ENCODE measurements around the gene CLPTM1L.

The CLPTM1L gene

DNA sequence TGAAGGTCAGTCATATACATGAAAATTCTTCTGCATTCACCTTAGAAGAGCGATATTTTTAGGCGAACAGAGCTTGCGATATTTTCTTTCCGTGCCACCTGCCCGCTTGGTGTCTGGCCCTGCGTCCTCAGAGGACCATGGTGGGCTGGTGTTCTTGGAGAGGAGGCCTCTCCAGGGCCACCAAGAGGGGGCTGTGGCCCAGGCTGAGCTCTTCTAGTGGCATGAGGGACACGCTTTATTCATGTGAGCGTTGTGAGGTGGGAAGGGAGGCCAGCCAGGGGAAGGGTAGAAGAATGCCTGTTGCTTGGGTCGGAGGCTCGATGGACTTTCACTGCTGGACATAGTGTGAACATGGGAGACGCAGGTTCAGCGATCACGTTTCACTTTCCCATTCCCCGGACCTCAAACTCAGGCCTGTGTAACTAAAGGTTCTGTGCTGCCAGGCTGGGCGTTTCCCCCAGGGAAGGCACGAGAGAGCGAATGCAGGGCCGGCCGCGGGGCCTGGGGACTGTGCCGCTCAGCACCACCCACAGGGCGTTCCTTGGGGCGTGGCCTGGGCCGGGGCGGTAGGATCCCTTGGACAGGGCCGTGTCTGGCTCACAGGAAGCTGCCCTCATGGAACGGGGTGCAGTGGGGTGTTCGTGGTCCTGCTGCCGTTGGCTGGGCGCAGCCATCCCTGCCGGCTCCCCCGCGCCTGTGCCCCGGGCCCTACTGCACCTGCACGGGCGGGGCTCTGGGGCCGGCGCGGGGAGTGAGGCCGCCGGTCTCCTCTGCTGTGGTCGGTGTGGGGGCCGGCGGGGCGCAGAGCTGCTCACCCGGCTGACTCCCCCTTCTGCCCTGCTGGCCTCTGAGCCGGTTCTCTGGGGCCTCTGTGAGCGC is 40.7 kb upstream of the CLPTM1L start:
- Histone ChIP-seq H3K23ac (ENCODE audit: low read depth, low read length, poor library complexity) (peak overlapping the region; percentile 82), H3K4ac (ENCODE audit: low read length) (no peak overlapping the region), H3K4me1 (ENCODE audit: control insufficient read depth in 2 of 2, insufficient read depth in 1 of 2, low read depth in 1 of 2, low read length in 2 of 2) (peaks cover 8 to 10% of the 10 kb centered on the region in 2 donors), H3K9me3 (replicated peaks in 1 of 2; ENCODE audit: control insufficient read depth in 2 of 2, insufficient read depth in 1 of 2, low read depth in 1 of 2, low read length in 2 of 2) (peaks cover 0 to 2% of the 10 kb centered on the region in 2 donors), H2BK120ac (ENCODE audit: low read depth, low read length) (no peak overlapping the region), H2BK5ac (ENCODE audit: low read length) (no peak overlapping the region), H3K4me3 (ENCODE audit: low read length in 2 of 2) (peak overlapping the region; percentile 60 to 77), H3K4me2 (ENCODE audit: insufficient read depth, low read length, poor library complexity, severe bottlenecking) (peak overlapping the region; percentile 99), H3K27me3 (ENCODE audit: control insufficient read depth in 3 of 3, insufficient read depth in 3 of 3, low read depth in 1 of 3, low read length in 3 of 3) (peaks cover 11 to 84% (median 62%) of the 10 kb centered on the region in 3 experiments), H3K36me3 (replicated peaks in 1 of 2; ENCODE audit: control insufficient read depth in 2 of 2, insufficient read depth in 2 of 2, low read length in 2 of 2) (peaks cover 0 to 4% of the 10 kb centered on the region in 2 donors), H3K9ac (ENCODE audit: low read depth, low read length, poor library complexity) (peak overlapping the region; percentile 79), H3K14ac (ENCODE audit: low read length) (no peak overlapping the region), H4K91ac (ENCODE audit: low read depth, low read length, poor library complexity) (no peak overlapping the region), H3K27ac (replicated peaks; ENCODE audit: low read length) (no peak overlapping the region), H2BK12ac (ENCODE audit: low read length) (no peak overlapping the region), H3K79me1 (ENCODE audit: low read depth, low read length) (peaks cover 3% of the 10 kb centered on the region), H3K18ac (ENCODE audit: low read length) (peak overlapping the region; percentile 67), H2BK15ac (ENCODE audit: low read length) (peak overlapping the region; percentile 30), H2AK5ac (ENCODE audit: low read depth, low read length) (peak overlapping the region; percentile 46), H2AFZ (ENCODE audit: low read length) (peak overlapping the region; percentile 99), H4K8ac (ENCODE audit: low read depth, low read length) (no peak overlapping the region)
- WGBS, 2 donors (ENCODE audit: extremely low coverage in 2 of 2, insufficient read length in 2 of 2, insufficient replicate concordance in 1 of 2), result no CpG with 5 or more reads among the region's 48 CpGs
- peak; percentile 54 for DNase-seq (ENCODE audit: low spot score)

- peak overlapping the region; percentile 14 for H3K23ac ChIP-seq (ENCODE audit: low read depth, low read length, poor library complexity)
- peaks cover 10% of the 10 kb centered on the region in 2 donors for H3K4me1 ChIP-seq (ENCODE audit: control insufficient read depth in 2 of 2, insufficient read depth in 1 of 2, low read depth in 1 of 2, low read length in 2 of 2)
- H2BK120ac ChIP-seq (ENCODE audit: low read depth, low read length), result no peak overlapping the region
- WGBS, 2 donors (ENCODE audit: extremely low coverage in 2 of 2, insufficient read length in 2 of 2, insufficient replicate concordance in 1 of 2), result no CpG with 5 or more reads among the region's 10 CpGs
- peaks cover 3% of the 10 kb centered on the region for H3K79me1 ChIP-seq (ENCODE audit: low read depth, low read length)
- H2AFZ ChIP-seq (ENCODE audit: low read length), result no peak overlapping the region
- H2BK12ac ChIP-seq (ENCODE audit: low read length), result no peak overlapping the region
- peaks cover 11 to 81% (median 64%) of the 10 kb centered on the region in 3 experiments for H3K27me3 ChIP-seq (ENCODE audit: control insufficient read depth in 3 of 3, insufficient read depth in 3 of 3, low read depth in 1 of 3, low read length in 3 of 3)
- H3K36me3 ChIP-seq (replicated peaks in 1 of 2; ENCODE audit: control insufficient read depth in 2 of 2, insufficient read depth in 2 of 2, low read length in 2 of 2), result peaks cover 0 to 4% of the 10 kb centered on the region in 2 donors
- H3K4me2 ChIP-seq (ENCODE audit: insufficient read depth, low read length, poor library complexity, severe bottlenecking), result no peak overlapping the region
- H3K9ac ChIP-seq (ENCODE audit: low read depth, low read length, poor library complexity), result no peak overlapping the region
- H3K4ac ChIP-seq (ENCODE audit: low read length), result no peak overlapping the region
- no peak overlapping the region for H3K27ac ChIP-seq (replicated peaks; ENCODE audit: low read length)
- H3K9me3 ChIP-seq (replicated peaks in 1 of 2; ENCODE audit: control insufficient read depth in 2 of 2, insufficient read depth in 1 of 2, low read depth in 1 of 2, low read length in 2 of 2), result peaks cover 4 to 6% of the 10 kb centered on the region in 2 donors
- no peak overlapping the region for H2AK5ac ChIP-seq (ENCODE audit: low read depth, low read length)
- peak overlapping the region; percentile 75 for H3K14ac ChIP-seq (ENCODE audit: low read length)
- peak overlapping the region; percentile 11 for H3K18ac ChIP-seq (ENCODE audit: low read length)
- no peak overlapping the region for H2BK15ac ChIP-seq (ENCODE audit: low read length)
- no peak overlapping the region for H4K91ac ChIP-seq (ENCODE audit: low read depth, low read length, poor library complexity)
- no peak overlapping the region for H2BK5ac ChIP-seq (ENCODE audit: low read length)
- no peak for DNase-seq (ENCODE audit: low spot score)
- no peak overlapping the region for H3K4me3 ChIP-seq (ENCODE audit: low read length in 2 of 2)
- H4K8ac ChIP-seq (ENCODE audit: low read depth, low read length), result no peak overlapping the region
These were observed 39.6 kb upstream of the CLPTM1L start for GRCh38 chr5:1384521-1384920.

DNA sequence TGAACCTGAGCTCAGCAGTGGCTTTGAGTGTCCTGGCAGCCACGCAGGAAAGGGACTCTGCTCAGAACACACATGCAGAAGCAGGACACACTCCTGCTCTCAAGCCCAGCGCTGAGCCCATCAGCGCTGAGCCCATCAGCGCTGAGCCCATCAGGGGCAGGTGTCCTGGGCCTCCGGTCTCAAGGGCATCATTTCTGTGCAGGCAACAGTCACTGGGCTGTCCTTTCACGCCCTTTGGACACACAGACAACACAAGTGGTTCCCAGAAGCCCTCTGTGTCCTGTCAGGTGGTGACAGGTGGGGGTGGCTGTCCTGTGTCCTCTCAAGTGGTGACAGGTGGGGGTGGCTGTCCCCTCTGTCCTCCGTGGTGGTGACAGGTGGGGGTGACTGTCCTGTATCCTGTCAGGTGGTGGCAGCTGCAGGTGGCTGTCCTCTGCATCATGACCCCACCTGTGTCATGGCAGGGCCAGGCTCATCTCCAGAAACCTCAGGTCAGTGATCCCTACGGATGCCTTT is 39.0 kb upstream of the CLPTM1L start:
- Histone ChIP-seq H3K14ac (ENCODE audit: low read length) (no peak overlapping the region), H3K23ac (ENCODE audit: low read depth, low read length, poor library complexity) (peak overlapping the region; percentile 68), H2BK12ac (ENCODE audit: low read length) (no peak overlapping the region), H3K4me3 (ENCODE audit: low read length in 2 of 2) (peak overlapping the region in 1 of 2 donors; percentile 40), H3K18ac (ENCODE audit: low read length) (peak overlapping the region; percentile 59), H4K91ac (ENCODE audit: low read depth, low read length, poor library complexity) (peak overlapping the region; percentile 75), H3K4me2 (ENCODE audit: insufficient read depth, low read length, poor library complexity, severe bottlenecking) (no peak overlapping the region), H2BK120ac (ENCODE audit: low read depth, low read length) (no peak overlapping the region), H3K4ac (ENCODE audit: low read length) (no peak overlapping the region), H3K36me3 (replicated peaks in 1 of 2; ENCODE audit: control insufficient read depth in 2 of 2, insufficient read depth in 2 of 2, low read length in 2 of 2) (peaks cover 0 to 4% of the 10 kb centered on the region in 2 donors), H3K79me1 (ENCODE audit: low read depth, low read length) (peaks cover 3% of the 10 kb centered on the region), H3K4me1 (ENCODE audit: control insufficient read depth in 2 of 2, insufficient read depth in 1 of 2, low read depth in 1 of 2, low read length in 2 of 2) (peaks cover 10% of the 10 kb centered on the region in 2 donors), H3K27ac (replicated peaks; ENCODE audit: low read length) (no peak overlapping the region), H4K8ac (ENCODE audit: low read depth, low read length) (no peak overlapping the region), H3K9me3 (replicated peaks in 1 of 2; ENCODE audit: control insufficient read depth in 2 of 2, insufficient read depth in 1 of 2, low read depth in 1 of 2, low read length in 2 of 2) (peaks cover 9 to 12% of the 10 kb centered on the region in 2 donors), H2AFZ (ENCODE audit: low read length) (no peak overlapping the region), H2BK5ac (ENCODE audit: low read length) (no peak overlapping the region), H2AK5ac (ENCODE audit: low read depth, low read length) (no peak overlapping the region), H3K9ac (ENCODE audit: low read depth, low read length, poor library complexity) (no peak overlapping the region), H2BK15ac (ENCODE audit: low read length) (no peak overlapping the region), H3K27me3 (ENCODE audit: control insufficient read depth in 3 of 3, insufficient read depth in 3 of 3, low read depth in 1 of 3, low read length in 3 of 3) (peaks cover 11 to 77% (median 63%) of the 10 kb centered on the region in 3 experiments)
- no peak for DNase-seq (ENCODE audit: low spot score)
- WGBS, 2 donors (ENCODE audit: extremely low coverage in 2 of 2, insufficient read length in 2 of 2, insufficient replicate concordance in 1 of 2), result no CpG with 5 or more reads among the region's 8 CpGs

- no peak overlapping the region for H4K8ac ChIP-seq (ENCODE audit: low read depth, low read length)
- H3K9me3 ChIP-seq (replicated peaks in 1 of 2; ENCODE audit: control insufficient read depth in 2 of 2, insufficient read depth in 1 of 2, low read depth in 1 of 2, low read length in 2 of 2), result peaks cover 11 to 13% of the 10 kb centered on the region in 2 donors
- peaks cover 3% of the 10 kb centered on the region for H3K79me1 ChIP-seq (ENCODE audit: low read depth, low read length)
- no peak overlapping the region for H3K27ac ChIP-seq (replicated peaks; ENCODE audit: low read length)
- peaks cover 11 to 72% (median 61%) of the 10 kb centered on the region in 3 experiments for H3K27me3 ChIP-seq (ENCODE audit: control insufficient read depth in 3 of 3, insufficient read depth in 3 of 3, low read depth in 1 of 3, low read length in 3 of 3)
- H4K91ac ChIP-seq (ENCODE audit: low read depth, low read length, poor library complexity), result no peak overlapping the region
- no peak overlapping the region for H2AFZ ChIP-seq (ENCODE audit: low read length)
- WGBS, 2 donors (ENCODE audit: extremely low coverage in 2 of 2, insufficient read length in 2 of 2, insufficient replicate concordance in 1 of 2), result no CpG with 5 or more reads among the region's 17 CpGs
- H2BK15ac ChIP-seq (ENCODE audit: low read length), result no peak overlapping the region
- peaks cover 10% of the 10 kb centered on the region in 2 donors for H3K4me1 ChIP-seq (ENCODE audit: control insufficient read depth in 2 of 2, insufficient read depth in 1 of 2, low read depth in 1 of 2, low read length in 2 of 2)
- H3K9ac ChIP-seq (ENCODE audit: low read depth, low read length, poor library complexity), result peak overlapping the region; percentile 54
- H3K14ac ChIP-seq (ENCODE audit: low read length), result no peak overlapping the region
- peak overlapping the region; percentile 95 for H2AK5ac ChIP-seq (ENCODE audit: low read depth, low read length)
- no peak overlapping the region for H2BK5ac ChIP-seq (ENCODE audit: low read length)
- H3K4me3 ChIP-seq (ENCODE audit: low read length in 2 of 2), result no peak overlapping the region
- no peak overlapping the region for H3K4ac ChIP-seq (ENCODE audit: low read length)
- no peak overlapping the region for H2BK120ac ChIP-seq (ENCODE audit: low read depth, low read length)
- DNase-seq (ENCODE audit: low spot score), result no peak
- peak overlapping the region; percentile 13 for H3K18ac ChIP-seq (ENCODE audit: low read length)
- peak overlapping the region; percentile 30 for H2BK12ac ChIP-seq (ENCODE audit: low read length)
- H3K36me3 ChIP-seq (replicated peaks in 1 of 2; ENCODE audit: control insufficient read depth in 2 of 2, insufficient read depth in 2 of 2, low read length in 2 of 2), result peaks cover 0 to 4% of the 10 kb centered on the region in 2 donors
- H3K23ac ChIP-seq (ENCODE audit: low read depth, low read length, poor library complexity), result no peak overlapping the region
- no peak overlapping the region for H3K4me2 ChIP-seq (ENCODE audit: insufficient read depth, low read length, poor library complexity, severe bottlenecking)
These were observed 38.4 kb upstream of the CLPTM1L start for GRCh38 chr5:1383344-1383743.
